ENCODE data around the gene HTT-AS.
"Not testable (repeated sequence)": the region's sequence is repeated elsewhere in the genome, so short reads cannot be mapped to it uniquely, and the experiment has no call there.

Gene HTT-AS

GRCh38 chr4:3066836-3067400, 7.4 kb downstream of the HTT-AS start:
- no peak overlapping the region for H3K27ac ChIP-seq
- TF ChIP-seq CTCF (IDR thresholded peaks at IDR 0.05) (no peak), ZFX (IDR thresholded peaks at IDR 0.05; ENCODE audit: borderline replicate concordance) (no peak)

DNA sequence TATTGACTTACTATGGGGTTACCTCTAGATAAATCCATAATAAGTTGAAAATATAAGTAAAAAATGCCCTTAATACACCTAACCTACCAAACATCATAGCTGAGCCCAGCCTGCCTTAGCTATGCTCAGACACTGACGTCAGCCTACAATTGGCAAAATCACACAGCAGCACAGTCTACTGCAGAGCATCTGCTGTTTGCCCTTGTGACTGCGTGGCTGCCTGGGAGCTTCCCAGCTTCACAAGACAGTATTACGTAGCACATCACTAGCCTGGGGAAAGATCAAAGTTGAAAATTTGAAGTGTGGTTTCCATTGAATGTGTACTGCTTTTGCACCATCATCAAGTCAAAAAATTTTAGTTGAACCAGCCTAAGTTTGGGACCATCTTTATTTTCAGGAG, 8.8 kb downstream of the HTT-AS start:
- no peak overlapping the region for H3K27ac ChIP-seq
- no peak for TF ChIP-seq ZFX (IDR thresholded peaks at IDR 0.05; ENCODE audit: borderline replicate concordance)
- TF ChIP-seq CTCF (IDR thresholded peaks at IDR 0.05) = no peak

- TF ChIP-seq CTCF (IDR thresholded peaks at IDR 0.05) (no peak), ZFX (IDR thresholded peaks at IDR 0.05; ENCODE audit: borderline replicate concordance) (no peak)
- no peak overlapping the region for H3K27ac ChIP-seq
Observed at GRCh38 chr4:3062471-3062870, 11.9 kb downstream of the HTT-AS start.

- no peak for TF ChIP-seq CTCF (IDR thresholded peaks at IDR 0.05)
- TF ChIP-seq ZFX (IDR thresholded peaks at IDR 0.05; ENCODE audit: borderline replicate concordance) = no peak
- no peak overlapping the region for H3K27ac ChIP-seq
Observed at GRCh38 chr4:3060946-3061345, 13.4 kb downstream of the HTT-AS start.

DNA sequence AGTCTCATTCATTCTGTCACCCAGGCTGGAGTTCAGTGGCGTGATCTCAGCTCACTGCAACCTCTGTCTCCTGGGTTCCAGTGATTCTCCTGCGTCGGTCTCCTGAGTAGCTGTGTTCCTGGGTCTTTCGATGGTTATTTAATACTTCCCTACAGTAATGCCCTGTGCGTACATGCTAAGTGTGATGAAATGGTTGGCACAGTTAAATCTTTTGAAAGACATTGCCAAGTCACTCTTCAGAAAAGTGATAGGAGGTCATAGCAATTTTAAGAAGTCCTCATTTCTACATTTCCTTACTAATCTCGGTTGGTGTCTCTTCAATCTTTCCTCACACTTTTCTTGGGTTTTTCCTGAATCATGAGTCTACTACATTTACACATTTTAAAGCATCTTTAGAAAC, 14.4 kb downstream of the HTT-AS start:
- H3K27ac ChIP-seq = no peak overlapping the region
- TF ChIP-seq CTCF (IDR thresholded peaks at IDR 0.05) (no peak), ZFX (IDR thresholded peaks at IDR 0.05; ENCODE audit: borderline replicate concordance) (no peak)

DNA sequence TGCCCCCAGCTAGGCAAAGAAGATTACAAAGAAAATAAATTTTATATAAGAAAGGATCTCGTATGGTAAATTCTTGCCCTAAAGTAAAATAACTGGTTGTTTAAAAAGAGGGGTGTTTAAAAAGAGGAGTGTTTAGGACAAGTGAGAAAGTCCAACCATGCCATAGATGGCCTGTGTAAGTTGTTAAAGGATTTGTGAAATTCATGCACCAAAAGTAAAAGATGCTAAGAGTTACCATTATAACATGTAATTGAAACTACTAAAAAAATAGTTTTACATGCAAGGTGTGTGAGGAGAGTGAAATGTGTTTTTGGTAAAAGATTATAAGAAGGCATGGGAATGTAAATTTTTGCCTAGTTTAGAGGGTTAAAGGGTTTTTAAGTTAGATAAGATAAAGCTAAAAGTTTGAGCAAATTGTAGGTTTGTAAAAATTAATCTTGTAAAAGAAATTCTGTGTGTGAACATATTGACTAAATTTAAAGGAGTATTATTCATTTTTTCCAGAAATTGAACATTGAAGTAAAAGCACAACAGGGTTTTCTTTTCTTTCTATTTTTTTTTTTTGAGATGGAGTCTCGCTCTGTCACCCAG, 20.1 kb downstream of the HTT-AS start:
- H3K27ac ChIP-seq = no peak overlapping the region
- TF ChIP-seq CTCF (IDR thresholded peaks at IDR 0.05) = no peak
- TF ChIP-seq ZFX (IDR thresholded peaks at IDR 0.05; ENCODE audit: borderline replicate concordance) = no peak

GRCh38 chr4:3051141-3051897, 23.0 kb downstream of the HTT-AS start:
- H3K27ac ChIP-seq = not testable (repeated sequence)
